SW480 (cell line): ENCODE measurements around the gene GALNT18.

ENCODE experiments used
- DNase-seq: peaks from one replicate; pipeline ENCODE4 v3.0.0-alpha.2; 2016; ENCODE audit warnings: low spot score

GALNT18 gene

GRCh38 chr11:11565636-11566035 is 56.2 kb downstream of the GALNT18 start:
- no peak for DNase-seq

GRCh38 chr11:11563200-11563975 is 58.4 kb downstream of the GALNT18 start:
- no peak for DNase-seq

- no peak for DNase-seq
Observed at GRCh38 chr11:11561991-11562390, 59.8 kb downstream of the GALNT18 start.

GRCh38 chr11:11558826-11559225 is 63.0 kb downstream of the GALNT18 start:
- DNase-seq: no peak

GRCh38 chr11:11558396-11558795 is 63.4 kb downstream of the GALNT18 start:
- DNase-seq: no peak

GRCh38 chr11:11555208-11555607 is 66.6 kb downstream of the GALNT18 start:
- no peak for DNase-seq

GRCh38 chr11:11553573-11553972 is 68.2 kb downstream of the GALNT18 start:
- no peak for DNase-seq

GRCh38 chr11:11552529-11553087 is 69.2 kb downstream of the GALNT18 start:
- DNase-seq: peak; percentile 46

GRCh38 chr11:11550534-11550933 is 71.3 kb downstream of the GALNT18 start:
- DNase-seq: no peak

GRCh38 chr11:11545285-11546275 is 76.2 kb downstream of the GALNT18 start:
- DNase-seq: no peak

GRCh38 chr11:11543656-11544055 is 78.1 kb downstream of the GALNT18 start:
- DNase-seq: no peak

- no peak for DNase-seq
Observed at GRCh38 chr11:11540157-11540556, 81.6 kb downstream of the GALNT18 start.

- DNase-seq: no peak
Observed at GRCh38 chr11:11538277-11538960, 83.4 kb downstream of the GALNT18 start.

- no peak for DNase-seq
Observed at GRCh38 chr11:11537871-11538270, 83.9 kb downstream of the GALNT18 start.

GRCh38 chr11:11537372-11537771 is 84.4 kb downstream of the GALNT18 start:
- no peak for DNase-seq

GRCh38 chr11:11536650-11537049 is 85.2 kb downstream of the GALNT18 start:
- no peak for DNase-seq

- DNase-seq: no peak
Observed at GRCh38 chr11:11535611-11536010, 86.2 kb downstream of the GALNT18 start.

- no peak for DNase-seq
Observed at GRCh38 chr11:11534981-11535380, 86.8 kb downstream of the GALNT18 start.

- DNase-seq: no peak
Observed at GRCh38 chr11:11533751-11534150, 88.1 kb downstream of the GALNT18 start.

- DNase-seq: no peak
Observed at GRCh38 chr11:11533057-11533456, 88.7 kb downstream of the GALNT18 start.

GRCh38 chr11:11532574-11532973 is 89.2 kb downstream of the GALNT18 start:
- DNase-seq: no peak
